Activated T-cell treated with anti-CD3 and anti-CD28 coated beads for 4 hours (primary cell): Measurements from ENCODE around the gene RING1.
A peak's percentile ranks its signal among the peaks of the same experiment; 100 is the strongest.

Experiments used
- DNase-seq: peaks from one replicate; pipeline ENCODE4 v3.0.0-alpha.2; 2020

RING1 gene

DNA sequence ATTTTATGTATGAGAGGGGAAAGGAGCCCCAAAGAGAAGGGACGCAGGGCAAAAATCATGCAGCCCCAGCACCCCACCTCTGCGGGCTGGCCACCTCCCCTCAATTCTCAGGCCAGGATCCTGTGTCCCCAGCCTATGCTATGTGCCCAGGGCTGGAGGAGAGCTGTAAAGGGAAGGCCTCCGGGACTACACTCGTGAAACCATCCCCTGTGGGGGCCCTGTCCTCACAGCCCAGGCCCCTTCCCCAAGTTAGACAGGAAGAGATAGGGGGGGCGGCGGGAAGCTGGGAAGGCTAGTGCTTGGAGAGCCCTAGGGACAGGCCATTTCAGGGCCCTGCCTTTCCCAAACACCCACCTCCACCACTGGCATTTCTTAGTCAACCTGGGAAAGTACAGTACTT, 14.7 kb upstream of the RING1 start:
- no peak for DNase-seq

DNA sequence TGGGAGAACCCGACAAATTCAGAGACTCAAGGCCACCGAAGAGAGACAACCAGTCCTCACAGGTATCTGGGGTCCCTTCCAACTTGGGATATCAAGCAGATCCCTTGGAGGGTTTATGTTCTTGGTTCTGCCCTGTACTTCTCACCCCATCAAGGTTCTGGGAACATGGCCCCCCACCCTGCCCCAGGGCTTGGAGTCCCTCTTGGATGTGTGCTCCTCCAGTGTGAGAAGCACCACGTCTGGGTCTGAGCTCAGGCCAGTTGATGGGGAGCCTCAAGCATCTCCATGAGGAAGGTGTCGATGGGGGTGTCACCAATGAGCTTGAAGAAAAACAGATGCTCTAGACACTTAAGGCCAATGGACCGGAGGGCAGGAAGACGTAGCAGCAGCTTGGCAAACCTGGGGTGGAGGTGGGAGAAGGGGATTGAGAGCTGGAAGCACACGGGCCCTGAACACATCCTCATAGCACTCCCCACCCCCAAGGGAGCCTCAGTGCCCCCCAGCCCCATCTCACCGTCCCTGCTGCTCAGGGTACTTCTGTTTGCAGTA, 13.8 kb upstream of the RING1 start:
- DNase-seq = no peak

DNA sequence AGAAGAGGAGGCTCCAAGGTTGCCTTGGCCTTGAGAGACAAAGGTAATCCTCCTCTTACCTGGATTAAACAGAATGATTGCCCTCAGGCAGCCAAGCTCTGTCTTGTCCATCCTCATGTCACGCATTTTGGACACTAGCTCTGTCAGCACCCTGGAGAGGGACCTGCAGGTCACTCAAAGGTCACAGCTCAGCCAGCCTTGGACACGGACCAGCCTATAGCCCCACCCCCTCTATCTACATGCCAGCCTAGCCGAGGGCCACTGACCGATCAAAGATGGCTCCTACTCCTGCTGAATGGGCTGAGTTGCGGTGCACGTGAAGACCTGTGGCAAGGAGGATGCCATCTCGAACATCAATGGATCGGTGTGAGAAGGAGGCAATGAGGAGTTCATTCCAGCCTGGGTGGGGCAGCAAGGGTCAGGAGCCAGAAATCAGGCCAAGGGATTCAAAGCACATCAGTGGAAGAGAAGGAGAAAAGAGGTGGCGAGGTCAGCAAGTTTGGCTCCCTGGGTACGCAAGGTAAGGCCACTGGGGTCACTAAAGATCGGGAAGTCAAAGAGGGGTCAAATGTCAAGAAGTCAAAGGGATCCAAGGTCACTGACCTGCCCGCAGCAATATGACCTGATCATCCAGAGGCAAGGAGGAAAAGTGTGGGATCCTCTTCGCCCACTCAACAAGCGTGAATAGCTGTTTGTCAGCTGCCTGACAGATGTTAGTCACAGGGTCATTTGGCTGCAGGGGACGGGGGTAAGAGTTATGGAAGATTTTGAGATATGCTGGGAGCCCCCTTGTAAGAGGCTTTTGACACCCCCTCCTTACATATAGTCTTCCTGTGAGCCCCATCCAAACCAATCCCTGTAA, 12.8 kb upstream of the RING1 start:
- no peak for DNase-seq

DNA sequence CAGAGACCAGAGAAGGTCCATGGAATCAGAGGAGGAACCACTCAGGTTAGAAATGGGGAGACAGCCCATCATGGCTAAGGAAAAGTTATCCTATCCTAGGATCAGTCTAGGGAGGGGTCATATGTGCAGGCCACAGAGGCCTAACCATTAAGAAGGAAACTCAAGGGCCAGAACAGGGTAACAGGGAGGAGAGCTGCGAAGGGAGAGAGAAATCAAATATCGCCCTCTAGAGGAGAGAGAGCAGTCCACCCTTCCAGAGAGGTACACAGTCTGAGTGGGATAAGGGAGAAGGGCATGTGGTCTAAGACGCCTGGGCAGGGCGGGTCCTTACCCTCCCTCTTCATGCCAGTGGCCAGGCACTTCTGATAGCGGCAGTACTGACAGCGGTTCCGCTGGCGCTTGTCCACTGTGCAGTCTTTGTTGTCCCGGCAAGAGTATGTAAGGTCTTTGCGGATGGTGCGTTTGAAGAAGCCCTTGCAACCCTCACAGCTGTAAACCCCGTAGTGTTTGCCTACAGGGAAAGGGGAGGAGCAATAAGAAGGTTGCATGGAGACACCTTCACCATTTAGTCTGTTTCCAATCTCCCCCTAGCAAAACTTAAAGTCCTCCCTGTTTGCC, 10.8 kb upstream of the RING1 start:
- DNase-seq = no peak

DNA sequence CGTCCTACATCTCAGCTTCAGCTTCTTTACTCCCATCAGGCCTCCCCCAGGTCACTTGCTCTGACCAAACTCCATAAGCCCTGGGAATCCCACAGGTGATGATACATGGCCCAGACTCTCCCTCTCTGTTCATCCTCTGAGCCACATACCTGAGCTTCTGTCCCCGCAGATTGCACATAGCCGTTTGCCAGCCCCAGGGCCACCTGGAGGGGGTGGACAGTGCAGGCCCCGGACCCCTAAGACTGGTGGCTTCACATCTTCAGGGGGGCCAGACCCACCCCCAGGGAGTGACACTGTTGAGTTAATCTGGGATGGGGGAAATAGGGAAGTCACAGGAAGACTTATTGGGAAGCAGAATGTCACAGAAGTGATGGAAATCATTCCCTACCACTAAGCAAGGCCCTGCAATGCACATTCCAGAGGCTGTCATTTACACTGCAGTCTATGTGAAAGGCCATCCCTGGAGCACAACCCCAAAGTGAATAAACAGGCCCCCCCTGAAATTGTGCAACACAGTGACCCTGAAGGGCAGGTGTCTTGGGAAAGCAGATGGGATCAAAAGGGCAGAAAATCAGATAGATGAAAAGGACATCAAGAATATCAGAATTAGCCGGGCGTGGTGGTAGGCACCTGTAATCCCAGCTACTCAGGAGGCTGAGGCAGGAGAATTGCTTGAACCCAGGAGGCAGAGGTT, 10.0 kb upstream of the RING1 start:
- no peak for DNase-seq

DNA sequence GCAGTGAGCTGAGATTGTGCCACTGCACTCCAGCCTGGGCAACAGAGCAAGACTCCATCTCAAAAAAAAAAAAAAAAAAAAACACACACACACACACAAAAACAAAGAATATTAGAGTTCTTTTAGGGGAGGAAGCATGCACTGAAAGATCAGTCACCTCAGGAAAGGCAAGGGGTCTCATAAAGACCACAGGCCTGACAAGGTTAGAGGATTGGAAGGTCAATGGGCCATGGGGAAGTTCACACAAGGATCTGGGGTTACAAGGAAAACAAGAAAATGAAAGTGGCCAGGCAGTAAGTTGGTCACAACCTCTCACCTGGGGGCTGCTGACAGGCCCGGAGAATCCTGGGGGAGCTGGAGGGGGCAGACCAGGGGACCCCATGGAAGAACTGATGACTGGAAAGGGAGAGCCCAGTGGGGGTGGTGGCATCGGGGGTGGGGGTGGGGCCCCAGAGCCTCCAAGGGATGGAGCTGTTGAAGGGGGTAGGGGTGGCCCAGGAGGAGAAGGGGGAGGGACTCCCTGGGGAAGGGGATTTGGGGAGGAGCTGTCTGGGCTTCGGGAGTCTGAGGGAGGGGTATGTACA, 9.4 kb upstream of the RING1 start:
- DNase-seq = no peak

DNA sequence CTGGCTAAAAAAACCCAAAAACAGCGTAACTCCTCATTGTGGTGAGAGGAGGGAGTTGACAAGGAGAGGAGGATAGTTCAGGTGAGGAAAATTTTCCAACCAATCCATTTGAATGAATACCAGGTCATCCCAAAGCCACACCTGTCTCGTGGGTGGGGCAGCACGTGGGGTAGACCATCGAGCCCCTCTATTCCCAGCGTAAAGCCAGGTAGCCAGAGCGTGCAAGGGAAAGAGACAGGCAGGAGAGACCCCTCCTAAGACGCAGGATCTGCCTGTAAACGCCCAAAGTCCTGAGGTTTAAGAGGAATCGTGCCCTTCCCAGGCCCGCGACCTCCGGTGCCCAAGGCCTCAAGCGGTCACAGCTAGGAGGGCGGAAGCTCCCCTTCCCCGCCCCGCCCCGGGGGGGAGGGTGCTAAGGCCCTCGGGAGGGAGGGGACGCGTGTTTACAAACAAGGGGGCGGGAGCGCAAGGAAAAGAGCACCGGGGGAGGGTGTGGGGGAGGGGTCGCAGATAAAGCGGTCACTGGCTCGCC, 8.5 kb upstream of the RING1 start:
- peak; percentile 48 for DNase-seq

DNA sequence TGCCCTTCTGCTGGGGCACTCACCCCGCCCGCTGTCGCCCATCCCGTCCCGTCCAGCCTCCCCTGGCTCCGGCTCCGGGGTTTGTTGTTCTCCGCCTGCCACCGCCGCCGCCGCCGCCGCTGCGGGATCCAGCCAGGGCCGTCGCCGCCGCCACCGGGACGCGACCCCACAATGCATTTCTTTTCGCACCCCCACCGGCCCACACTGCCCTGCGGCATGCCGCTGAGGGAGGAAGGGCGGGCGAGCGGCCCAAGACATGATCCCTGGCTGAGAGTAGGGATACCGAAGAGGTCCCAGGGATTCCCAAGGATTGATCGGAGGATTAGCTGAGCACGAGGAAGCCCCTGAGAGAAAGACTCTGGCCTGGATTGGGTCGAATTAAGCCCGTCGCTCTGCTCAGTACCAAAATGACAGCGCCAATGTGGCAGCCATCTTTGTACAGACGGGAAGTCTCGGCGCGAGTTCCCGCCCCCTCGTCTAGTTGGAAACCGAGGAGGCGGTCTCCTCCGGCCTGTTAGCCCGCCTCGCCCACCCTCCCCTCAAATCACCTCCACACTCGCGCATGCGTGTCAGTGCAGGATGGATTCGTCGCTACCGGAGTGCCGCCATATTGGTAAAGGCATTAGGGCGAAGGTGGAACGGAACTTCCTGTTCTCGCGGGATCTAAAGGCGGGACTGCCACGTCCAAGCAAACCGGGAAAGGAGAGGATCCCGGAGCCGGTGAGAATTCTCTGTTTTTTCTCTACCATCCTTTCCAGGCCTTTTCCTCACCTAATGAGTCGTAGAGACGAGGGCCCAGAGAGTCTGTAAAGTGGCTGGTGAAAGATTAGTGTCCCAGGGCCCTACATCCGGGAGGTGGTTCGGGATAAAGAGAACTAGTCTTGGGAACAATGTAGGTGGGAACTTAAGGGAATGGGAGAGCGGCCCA, 7.8 kb upstream of the RING1 start, which contains the start of the genes RXRB and SLC39A7:
TSS of gene RXRB (minus strand) at position 447 of the 928 bp plus-strand sequence. CDS start at position 258, 189 bp downstream.
TSS of gene SLC39A7 (plus strand) at position 649 of the 928 bp plus-strand sequence. CDS start 379 bp downstream, outside the sequence.
- peak; percentile 98 for DNase-seq

DNA sequence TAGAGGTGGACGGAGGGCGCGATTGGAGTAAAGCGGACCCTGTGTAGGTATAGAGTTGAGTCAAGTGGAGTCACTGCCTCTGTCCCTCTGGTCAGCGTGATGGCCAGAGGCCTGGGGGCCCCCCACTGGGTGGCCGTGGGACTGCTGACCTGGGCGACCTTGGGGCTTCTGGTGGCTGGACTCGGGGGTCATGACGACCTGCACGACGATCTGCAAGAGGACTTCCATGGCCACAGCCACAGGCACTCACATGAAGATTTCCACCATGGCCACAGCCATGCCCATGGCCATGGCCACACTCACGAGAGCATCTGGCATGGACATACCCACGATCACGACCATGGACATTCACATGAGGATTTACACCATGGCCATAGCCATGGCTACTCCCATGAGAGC, 7.2 kb upstream of the RING1 start:
- DNase-seq = no peak

DNA sequence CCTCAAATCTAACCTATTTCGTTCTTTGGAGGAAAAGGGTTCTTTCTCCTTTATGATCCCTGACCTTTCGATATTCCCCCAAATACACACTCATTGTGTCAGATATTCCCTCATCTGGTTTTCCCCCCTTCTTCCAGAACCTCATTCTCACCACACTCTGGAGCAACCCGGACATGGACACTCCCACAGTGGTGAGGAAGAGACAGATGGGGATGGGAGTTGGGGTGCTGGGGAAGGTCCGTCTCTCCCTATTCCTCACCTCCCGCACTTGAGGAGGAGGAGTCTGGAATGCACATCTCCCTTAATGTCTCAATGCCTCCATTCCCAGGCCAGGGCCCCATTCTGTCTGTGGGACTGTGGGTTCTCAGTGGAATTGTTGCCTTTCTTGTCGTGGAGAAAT, 6.4 kb upstream of the RING1 start:
- DNase-seq = no peak

DNA sequence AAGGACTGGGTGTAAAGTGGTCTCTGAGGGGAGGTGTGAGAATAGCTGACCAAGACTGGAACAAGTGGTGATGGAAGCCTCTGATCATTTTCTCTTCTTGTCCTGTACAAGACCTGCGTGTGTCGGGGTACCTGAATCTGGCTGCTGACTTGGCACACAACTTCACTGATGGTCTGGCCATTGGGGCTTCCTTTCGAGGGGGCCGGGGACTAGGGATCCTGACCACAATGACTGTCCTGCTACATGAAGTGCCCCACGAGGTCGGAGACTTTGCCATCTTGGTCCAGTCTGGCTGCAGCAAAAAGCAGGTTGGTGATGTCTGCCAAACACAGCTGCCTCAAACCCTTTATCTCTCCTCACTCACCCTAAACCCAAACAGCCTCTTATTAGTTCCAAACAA, 5.5 kb upstream of the RING1 start:
- DNase-seq = no peak

DNA sequence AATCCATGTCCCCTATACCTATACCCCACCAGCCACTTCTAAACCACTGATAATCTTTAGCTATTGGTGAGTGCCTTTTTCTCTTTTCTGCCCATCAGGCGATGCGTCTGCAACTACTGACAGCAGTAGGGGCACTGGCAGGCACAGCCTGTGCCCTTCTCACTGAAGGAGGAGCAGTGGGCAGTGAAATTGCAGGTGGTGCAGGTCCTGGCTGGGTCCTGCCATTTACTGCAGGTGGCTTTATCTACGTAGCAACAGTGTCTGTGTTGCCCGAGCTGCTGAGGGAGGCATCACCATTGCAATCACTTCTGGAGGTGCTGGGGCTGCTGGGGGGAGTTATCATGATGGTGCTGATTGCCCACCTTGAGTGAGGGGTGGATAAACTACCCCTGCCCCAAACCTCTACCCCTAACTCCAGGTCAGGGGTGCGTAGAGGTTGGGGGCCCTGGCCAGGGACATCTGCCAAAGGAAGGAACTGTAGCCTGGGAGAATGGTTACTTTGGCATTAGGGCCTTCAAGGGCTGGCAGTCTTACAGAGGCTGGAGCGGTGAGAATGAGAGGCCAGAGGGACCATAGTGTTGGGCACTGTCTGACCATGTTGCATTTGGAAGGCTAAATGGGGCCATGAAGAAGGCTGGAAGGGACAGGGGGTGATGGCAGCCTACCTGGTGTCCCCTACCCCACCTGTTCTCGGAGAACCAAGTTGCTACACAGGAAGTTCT, 4.7 kb upstream of the RING1 start:
- DNase-seq = no peak

DNA sequence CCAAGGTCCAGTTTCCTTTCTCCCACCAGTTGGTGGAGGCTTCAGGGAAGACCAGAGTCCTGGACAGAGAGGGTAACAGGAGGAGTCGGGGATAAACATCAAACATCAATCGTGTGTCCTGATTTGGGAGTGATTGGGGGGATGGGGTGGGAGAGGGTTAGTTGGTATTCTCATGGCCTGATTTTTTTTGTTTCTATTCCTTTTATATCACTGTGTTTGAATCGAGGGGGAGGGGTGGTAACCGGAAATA, 4.2 kb upstream of the RING1 start:
- DNase-seq = no peak

DNA sequence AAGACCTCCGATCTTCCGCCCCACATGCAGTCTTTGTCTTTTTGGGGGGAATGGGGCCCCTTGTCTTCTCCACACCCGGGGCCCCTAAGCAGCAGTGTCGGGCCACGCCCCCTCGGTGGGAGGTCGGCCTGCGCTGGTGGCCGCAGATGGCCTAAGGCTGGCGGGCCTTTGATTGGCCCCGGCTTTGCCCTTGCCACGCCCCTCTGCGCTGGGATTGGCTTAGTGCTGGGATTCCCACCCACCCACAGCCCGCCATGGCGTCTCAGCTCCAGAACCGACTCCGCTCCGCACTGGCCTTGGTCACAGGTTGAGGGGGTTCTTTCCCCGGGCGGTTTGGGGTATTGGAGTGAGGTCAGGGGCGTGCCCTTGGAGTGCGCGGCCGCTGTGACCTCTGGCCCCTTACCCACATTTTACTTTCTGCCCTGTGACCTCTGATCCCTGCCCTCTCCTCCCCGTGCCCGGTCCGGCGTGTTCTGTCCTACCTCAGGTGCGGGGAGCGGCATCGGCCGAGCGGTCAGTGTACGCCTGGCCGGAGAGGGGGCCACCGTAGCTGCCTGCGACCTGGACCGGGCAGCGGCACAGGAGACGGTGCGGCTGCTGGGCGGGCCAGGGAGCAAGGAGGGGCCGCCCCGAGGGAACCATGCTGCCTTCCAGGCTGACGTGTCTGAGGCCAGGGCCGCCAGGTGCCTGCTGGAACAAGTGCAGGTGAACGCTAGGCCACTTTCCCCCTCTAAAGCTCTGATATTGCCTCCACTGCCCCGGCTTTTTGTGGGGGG, 3.7 kb upstream of the RING1 start, which contains the start of gene HSD17B8:
TSS of gene HSD17B8 (plus strand) at position 241 of the 776 bp plus-strand sequence. CDS start at position 255, 14 bp downstream.
- peak; percentile 89 for DNase-seq

DNA sequence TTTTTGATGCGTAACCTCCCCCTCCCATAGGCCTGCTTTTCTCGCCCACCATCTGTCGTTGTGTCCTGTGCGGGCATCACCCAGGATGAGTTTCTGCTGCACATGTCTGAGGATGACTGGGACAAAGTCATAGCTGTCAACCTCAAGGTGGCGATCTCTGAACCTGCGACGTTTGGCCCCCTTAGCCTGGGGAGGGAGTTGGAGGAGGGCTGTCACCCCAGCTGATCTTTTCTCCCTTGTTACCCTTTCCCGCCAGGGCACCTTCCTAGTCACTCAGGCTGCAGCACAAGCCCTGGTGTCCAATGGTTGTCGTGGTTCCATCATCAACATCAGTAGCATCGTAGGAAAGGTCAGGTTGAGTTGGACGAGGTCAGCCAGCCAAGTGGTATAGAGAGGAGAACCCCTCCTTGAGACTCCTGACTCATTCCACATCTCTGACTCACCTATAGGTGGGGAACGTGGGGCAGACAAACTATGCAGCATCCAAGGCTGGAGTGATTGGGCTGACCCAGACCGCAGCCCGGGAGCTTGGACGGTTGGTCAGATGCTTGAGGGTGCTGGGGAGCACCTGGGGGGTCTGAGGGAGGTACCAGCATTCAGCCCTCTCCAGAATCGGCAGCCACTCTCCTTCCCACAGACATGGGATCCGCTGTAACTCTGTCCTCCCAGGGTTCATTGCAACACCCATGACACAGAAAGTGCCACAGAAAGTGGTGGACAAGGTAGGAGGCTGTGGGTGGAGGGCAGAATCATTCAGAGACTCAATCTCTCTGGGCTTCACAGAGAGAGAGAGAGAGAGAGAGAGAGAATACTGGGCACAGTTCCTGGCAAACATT, 2.9 kb upstream of the RING1 start:
- DNase-seq = no peak

DNA sequence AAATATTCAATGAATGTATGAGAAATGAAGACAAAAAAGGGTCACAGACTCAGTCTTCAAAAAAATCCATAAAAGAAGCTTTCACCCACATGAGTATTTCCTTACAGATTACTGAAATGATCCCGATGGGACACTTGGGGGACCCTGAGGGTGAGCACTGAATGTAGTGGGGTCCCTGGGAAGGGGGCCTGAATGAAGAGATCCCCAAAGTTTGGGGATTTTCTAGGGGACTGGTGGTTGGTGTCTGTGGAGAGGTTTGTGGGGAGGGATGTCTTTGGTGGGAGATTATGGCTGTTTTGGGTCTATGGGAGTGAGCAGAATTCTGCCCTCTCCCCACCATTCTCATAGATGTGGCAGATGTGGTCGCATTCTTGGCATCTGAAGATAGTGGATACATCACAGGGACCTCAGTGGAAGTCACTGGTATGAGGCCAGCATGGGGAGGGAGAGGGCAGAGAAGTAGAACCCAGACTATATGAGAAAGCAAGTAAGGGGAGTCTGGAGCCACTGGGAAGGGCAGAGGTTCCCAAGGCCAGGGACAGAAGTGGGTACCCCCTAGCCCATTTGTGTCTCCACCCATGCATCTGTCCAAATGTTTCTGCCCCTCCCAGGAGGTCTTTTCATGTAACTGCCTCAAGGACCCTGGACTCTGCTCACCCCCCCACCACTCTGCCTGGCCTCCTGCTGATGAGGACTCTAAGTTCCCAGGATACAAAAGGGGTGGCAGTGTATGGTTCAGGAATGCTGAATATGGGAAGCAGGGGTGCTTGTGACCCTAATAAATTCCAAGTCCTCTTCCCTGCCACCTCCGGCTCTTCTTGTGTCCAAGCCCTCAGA, 2.1 kb upstream of the RING1 start:
- DNase-seq = no peak

DNA sequence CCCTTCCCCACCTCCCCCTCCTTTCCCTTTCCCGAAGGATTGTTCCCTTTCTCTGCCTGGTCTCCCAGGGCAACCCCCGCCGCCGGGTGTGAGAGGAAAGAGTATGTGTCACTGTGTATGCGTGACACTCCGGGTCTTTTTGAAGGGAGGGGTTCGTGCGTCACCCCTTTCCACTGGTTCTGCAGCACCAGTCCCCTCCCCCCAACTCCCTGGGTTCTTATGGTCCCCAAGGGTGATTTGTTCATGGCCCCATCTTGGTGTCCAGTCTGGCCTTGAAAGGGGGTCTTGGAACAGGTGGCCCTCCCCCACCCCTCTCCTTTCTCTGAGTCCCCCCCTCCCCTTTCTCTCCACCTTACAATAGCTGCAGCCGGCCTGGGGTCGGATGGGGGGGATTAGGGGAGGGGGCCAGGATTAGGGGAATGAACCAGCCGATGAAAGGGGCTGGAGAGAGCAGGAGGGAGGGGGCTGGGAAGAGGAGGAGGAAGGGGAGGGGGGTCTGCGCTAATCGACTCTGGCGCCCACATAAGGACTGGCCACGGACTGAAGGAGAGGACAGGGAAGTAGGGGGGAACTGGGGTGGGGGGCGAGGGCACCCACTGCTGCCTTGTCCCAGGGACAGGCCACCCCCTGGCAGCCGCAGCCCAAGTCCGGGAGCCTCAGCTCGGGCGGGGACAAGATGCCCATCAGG, 1.3 kb upstream of the RING1 start:
- DNase-seq = no peak
